Measurements from ENCODE around the gene TIMM17A.

DNA sequence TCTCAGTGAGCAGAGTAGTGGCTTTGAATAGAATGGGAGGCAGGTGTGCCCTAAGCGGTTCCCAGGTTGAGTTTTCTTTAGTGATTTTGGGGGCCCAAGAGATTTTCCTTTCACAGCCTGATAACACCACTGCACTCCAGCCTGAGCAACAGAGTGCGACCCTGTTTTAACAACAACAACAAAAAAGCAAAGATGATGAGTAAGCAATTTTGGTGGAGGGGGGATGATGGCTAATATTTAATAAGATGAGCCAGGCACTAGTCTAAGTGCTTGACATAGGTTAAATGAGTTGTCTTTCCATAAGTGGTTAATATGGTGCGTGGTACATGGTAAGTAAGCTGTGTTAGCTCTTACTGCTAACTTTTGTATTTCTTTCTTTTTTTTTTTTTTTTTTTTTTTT, 29.1 kb downstream of the TIMM17A start:
- TF ChIP-seq, protein P1, sequence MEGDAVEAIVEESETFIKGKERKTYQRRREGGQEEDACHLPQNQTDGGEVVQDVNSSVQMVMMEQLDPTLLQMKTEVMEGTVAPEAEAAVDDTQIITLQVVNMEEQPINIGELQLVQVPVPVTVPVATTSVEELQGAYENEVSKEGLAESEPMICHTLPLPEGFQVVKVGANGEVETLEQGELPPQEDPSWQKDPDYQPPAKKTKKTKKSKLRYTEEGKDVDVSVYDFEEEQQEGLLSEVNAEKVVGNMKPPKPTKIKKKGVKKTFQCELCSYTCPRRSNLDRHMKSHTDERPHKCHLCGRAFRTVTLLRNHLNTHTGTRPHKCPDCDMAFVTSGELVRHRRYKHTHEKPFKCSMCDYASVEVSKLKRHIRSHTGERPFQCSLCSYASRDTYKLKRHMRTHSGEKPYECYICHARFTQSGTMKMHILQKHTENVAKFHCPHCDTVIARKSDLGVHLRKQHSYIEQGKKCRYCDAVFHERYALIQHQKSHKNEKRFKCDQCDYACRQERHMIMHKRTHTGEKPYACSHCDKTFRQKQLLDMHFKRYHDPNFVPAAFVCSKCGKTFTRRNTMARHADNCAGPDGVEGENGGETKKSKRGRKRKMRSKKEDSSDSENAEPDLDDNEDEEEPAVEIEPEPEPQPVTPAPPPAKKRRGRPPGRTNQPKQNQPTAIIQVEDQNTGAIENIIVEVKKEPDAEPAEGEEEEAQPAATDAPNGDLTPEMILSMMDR (IDR thresholded peaks at IDR 0.05): no peak
- TF ChIP-seq, protein P2, sequence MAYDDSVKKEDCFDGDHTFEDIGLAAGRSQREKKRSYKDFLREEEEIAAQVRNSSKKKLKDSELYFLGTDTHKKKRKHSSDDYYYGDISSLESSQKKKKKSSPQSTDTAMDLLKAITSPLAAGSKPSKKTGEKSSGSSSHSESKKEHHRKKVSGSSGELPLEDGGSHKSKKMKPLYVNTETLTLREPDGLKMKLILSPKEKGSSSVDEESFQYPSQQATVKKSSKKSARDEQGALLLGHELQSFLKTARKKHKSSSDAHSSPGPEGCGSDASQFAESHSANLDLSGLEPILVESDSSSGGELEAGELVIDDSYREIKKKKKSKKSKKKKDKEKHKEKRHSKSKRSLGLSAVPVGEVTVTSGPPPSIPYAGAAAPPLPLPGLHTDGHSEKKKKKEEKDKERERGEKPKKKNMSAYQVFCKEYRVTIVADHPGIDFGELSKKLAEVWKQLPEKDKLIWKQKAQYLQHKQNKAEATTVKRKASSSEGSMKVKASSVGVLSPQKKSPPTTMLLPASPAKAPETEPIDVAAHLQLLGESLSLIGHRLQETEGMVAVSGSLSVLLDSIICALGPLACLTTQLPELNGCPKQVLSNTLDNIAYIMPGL (CRISPR knock-in tag; IDR thresholded peaks at IDR 0.05): no peak
- TF ChIP-seq ATF1 (CRISPR knock-in tag; IDR thresholded peaks at IDR 0.05) (no peak), NR2C2 (CRISPR knock-in tag; IDR thresholded peaks at IDR 0.05) (no peak), SP1 (CRISPR knock-in tag; conservative IDR thresholded peaks at IDR 0.05) (no peak), KAT7 (CRISPR knock-in tag; IDR thresholded peaks at IDR 0.05; ENCODE audit: borderline replicate concordance) (no peak), JUN (CRISPR knock-in tag; IDR thresholded peaks at IDR 0.05) (no peak), ZBTB21 (CRISPR knock-in tag; IDR thresholded peaks at IDR 0.05; ENCODE audit: borderline replicate concordance) (no peak)
- TF ChIP-seq, protein P3, sequence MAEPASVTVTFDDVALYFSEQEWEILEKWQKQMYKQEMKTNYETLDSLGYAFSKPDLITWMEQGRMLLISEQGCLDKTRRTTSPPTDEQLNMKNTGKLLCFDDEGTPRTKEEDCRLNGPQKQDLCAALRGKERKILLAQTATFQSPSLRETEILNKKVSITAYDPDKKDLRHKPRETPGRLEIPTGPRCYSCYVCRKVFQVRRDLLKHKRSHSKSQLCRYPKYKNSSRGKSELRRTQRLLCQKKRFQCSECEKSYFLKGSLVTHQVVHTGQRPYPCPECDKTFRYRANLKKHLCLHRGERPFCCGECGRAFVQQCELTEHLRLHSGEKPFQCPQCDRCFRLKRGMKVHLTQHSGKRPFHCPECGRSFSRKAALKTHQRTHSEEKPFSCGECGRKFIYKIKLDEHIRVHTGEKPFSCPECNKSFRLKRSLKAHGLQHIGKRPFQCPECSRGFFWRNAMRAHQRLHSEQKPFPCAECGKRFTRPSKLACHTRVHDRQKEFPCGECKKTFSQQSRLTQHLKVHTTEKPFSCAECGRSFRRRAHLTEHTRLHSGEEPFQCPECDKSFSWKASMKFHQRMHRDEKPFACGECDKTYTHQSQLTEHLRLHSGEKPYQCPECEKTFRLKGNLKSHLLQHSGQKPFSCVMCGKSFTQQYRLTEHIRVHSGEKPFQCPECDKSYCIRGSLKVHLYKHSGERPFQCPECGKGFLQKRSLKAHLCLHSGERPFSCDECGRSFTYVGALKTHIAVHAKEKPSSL (CRISPR knock-in tag; conservative IDR thresholded peaks at IDR 0.05): no peak
